GM10266 (cell line): ENCODE results near the gene AQP9.

ENCODE experiments used
- DNase-seq: peaks from one replicate; pipeline ENCODE4 v3.0.0; 2012; ENCODE audit errors: extremely low spot score
- CTCF ChIP-seq: IDR thresholded peaks from 2 replicates; pipeline ENCODE4 v1.5.1; 2012; ENCODE audit warnings: mild to moderate bottlenecking, low read depth; ENCODE audit not compliant: control insufficient read depth, insufficient read depth; ENCODE audit errors: missing control alignments

AQP9 gene

DNA sequence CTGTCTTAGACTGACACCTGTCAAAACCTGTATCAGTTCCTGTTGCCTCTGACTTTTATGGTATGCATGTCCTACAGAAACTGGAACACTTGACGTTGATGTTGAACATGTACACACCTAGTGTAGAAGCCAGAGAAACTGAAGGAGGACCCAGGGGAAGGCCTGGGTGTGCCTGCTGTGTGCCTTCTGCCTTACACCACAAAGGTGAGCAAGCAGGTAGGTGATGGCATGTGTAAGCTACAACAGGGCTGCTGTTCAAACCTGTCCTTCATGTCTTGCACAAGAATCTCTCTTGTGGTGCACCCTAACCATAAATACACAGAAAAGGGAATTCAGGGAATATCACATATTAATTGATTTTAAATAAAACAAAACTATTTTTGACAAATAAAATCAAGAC lies 13.6 kb upstream of the AQP9 start:
- no peak for TF ChIP-seq CTCF
- no peak for DNase-seq

DNA sequence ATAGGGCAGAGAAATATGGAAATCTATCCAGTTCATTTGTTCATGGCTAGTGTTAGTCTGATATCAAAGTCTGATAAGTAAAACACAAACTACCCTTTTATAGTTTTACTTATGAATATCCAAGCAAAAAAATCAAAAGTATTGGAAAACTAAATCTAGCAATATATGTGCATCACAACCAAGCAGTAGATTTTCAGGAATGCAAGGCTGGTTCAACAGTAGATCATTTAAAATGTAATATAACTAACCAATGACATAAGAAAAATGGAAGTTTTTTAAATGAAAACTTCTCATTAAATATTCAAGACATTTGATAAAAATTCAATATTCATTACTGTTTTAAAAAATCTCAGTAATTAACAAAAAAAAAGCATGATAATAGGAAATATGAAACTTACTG lies 12.8 kb upstream of the AQP9 start:
- no peak for DNase-seq
- no peak for TF ChIP-seq CTCF

DNA sequence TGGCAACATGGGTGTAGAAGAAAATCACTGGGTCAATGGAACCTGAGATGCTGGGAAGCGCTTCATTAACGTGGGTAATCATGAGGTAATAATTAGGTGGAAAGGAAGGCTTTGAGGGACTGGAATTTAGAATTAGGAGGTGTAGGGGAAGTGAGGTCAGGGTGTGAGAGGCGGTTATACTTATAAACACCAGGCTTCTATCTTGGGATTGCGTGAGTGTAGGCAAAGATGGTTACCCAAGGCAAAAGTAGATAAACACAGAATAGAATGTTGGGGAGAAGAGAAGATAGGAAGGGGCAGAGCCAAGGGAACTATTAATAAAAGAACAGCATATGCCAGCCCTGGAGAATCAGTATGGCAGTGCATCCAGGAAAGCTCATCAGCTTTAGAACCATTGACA lies 3.3 kb upstream of the AQP9 start:
- TF ChIP-seq CTCF = no peak
- no peak for DNase-seq

DNA sequence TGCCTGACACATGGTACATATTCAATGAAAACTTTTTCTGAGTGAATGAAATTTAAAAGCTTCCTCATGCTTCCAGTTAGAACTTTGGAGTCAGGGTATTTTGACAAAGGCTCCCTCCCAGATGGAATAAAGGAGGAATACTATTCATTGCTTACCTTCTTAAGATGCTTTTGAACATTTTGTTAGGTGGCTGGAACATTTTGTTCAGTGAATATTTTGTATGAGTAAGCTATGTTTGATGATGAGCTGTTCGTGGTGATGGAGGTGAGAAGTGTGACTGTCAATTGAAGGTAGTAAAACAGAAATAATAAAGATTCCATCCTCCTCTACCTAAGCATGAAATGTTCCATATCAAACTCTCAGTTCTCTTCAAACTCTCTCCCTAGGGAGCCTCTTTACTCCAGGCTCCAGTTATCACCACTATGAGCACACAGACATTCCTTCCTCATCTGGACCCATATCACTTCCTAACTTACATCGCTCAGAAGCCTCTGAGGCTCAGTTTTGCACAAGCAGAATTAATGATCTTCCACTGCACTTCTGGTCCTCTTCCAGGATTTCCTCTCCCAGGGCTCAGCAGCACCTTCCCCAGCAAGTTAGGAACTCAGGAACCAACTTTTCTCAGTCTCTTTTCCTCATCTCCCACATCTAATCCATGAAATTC lies 2.5 kb upstream of the AQP9 start:
- DNase-seq = no peak
- TF ChIP-seq CTCF = no peak

DNA sequence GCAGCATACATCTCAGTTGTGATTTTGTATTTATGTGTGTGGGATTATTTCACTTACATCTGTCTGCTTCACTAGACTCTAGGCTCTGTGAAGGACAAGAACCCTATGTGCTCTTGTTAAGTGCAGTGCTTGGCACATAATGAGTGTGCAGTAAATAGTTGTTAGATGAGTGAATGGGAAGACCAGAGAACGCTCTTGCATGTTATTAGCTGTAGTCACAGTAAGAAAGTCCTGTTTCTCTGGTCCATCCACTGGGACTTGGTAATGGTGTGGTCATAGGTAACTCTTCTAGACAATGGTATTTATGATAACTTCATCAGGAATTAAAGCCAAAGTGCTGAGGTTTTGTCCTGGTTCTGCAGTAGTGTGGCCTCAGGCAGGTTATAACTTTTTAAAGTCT lies 1.4 kb upstream of the AQP9 start:
- TF ChIP-seq CTCF = no peak
- DNase-seq = no peak

- no peak for DNase-seq
- TF ChIP-seq CTCF = no peak
These were observed 495 bp upstream of the AQP9 start for GRCh38 chr15:58137686-58138085.

- no peak for DNase-seq
- TF ChIP-seq CTCF = no peak
These were observed 1.3 kb downstream of the AQP9 start for GRCh38 chr15:58139276-58139988.
